SK-N-SH (cell line): ENCODE measurements around the gene VPS8. TPM values are rescaled to one million over a fixed set of nuclear protein-coding genes. Genes with fewer than 3 reads are reported as not detected.

Source experiments
- CTCF ChIA-PET: fragments of 300-600, 350-600 bp; formaldehyde crosslinking; extraction: SDS; loops from one replicate; lab custom pipeline; 2021; lab: Yijun Ruan, JAX
- POLR2A ChIA-PET: fragments of 350-600 bp; sonication (Branson Sonifier 250); formaldehyde crosslinking; extraction: SDS; loops from one replicate; lab custom pipeline; 2020; ENCODE audit warnings: antibody characterized with exemption, inconsistent platforms; lab: Yijun Ruan, JAX
- DNase-seq: peaks from one replicate; pipeline ENCODE4 v3.0.0; 2012
- H2AFZ ChIP-seq: fragments of 200-600 bp; sonication (generic); 2 replicates; pipeline ENCODE4 v1.8.1; 2016; ENCODE audit warnings: antibody characterized with exemption, mild to moderate bottlenecking, low read depth
- H3F3A ChIP-seq: fragments of 200-600 bp; sonication (generic); replicated peaks from 2 replicates; pipeline ENCODE3; 2016; ENCODE audit warnings: antibody characterized with exemption, mild to moderate bottlenecking; ENCODE audit not compliant: insufficient read depth
- H3K27ac ChIP-seq, 2 experiments: fragments of 200-500 bp in 1 of 2; fragments of 200-600 bp in 1 of 2; sonication (Bioruptor generic) in 1 of 2; sonication (generic), shearing (Covaris generic) in 1 of 2; 2 replicates each; pipeline versions ENCODE4 v1.5.1 to v1.6.1; 2014 to 2016; ENCODE audit warnings: low read depth in 2 of 2, inconsistent platforms in 1 of 2, low read length in 1 of 2, mild to moderate bottlenecking in 1 of 2, mixed read lengths in 1 of 2
- H3K27me3 ChIP-seq: fragments of 200-600 bp; sonication (generic), shearing (Covaris generic); 2 replicates; pipeline ENCODE4 v1.6.1; 2016; ENCODE audit warnings: mixed run types; ENCODE audit not compliant: insufficient read depth
- H3K36me3 ChIP-seq, 2 experiments: fragments of 200-500 bp in 1 of 2; fragments of 200-600 bp in 1 of 2; sonication (Bioruptor generic) in 1 of 2; sonication (generic) in 1 of 2; replicated peaks in 1 of 2; 2 replicates each; pipeline versions ENCODE3 to v1.5.1; 2014 to 2016; ENCODE audit warnings: low read length in 1 of 2, mild to moderate bottlenecking in 1 of 2; ENCODE audit not compliant: insufficient read depth in 2 of 2, control insufficient read depth in 1 of 2
- H3K4me1 ChIP-seq, 2 experiments: fragments of 200-500 bp in 1 of 2; fragments of 200-600 bp in 1 of 2; sonication (Bioruptor generic) in 1 of 2; sonication (generic), shearing (Covaris generic) in 1 of 2; 2 replicates each; pipeline versions ENCODE4 v1.5.1 to v1.6.1; 2014 to 2016; ENCODE audit warnings: low read depth in 1 of 2, low read length in 1 of 2, mixed run types in 1 of 2; ENCODE audit not compliant: insufficient read depth in 2 of 2, control insufficient read depth in 1 of 2
- H3K4me2 ChIP-seq: fragments of 200-600 bp; sonication (generic), shearing (Covaris generic); 2 replicates; pipeline ENCODE4 v1.6.1; 2017; ENCODE audit warnings: mixed run types
- H3K4me3 ChIP-seq, 2 experiments: fragments of 200-500 bp in 1 of 2; fragments of 200-600 bp in 1 of 2; sonication (Bioruptor generic) in 1 of 2; sonication (generic), shearing (Covaris generic) in 1 of 2; 2 replicates each; pipeline versions ENCODE4 v1.5.1 to v1.8.1; 2014 to 2016; ENCODE audit warnings: low read depth in 2 of 2, inconsistent platforms in 1 of 2, low read length in 1 of 2, mild to moderate bottlenecking in 1 of 2, mixed read lengths in 1 of 2, moderate library complexity in 1 of 2
- H3K79me2 ChIP-seq: fragments of 200-600 bp; sonication (generic); 2 replicates; pipeline ENCODE4 v1.8.1; 2017; ENCODE audit warnings: mild to moderate bottlenecking; ENCODE audit not compliant: insufficient read depth
- H3K9ac ChIP-seq: fragments of 200-600 bp; sonication (generic); 2 replicates; pipeline ENCODE4 v1.6.1; 2017; ENCODE audit warnings: mixed run types
- H3K9me2 ChIP-seq: fragments of 200-600 bp; sonication (generic); 2 replicates; pipeline ENCODE4 v1.6.1; 2017; ENCODE audit warnings: mixed run types
- H3K9me3 ChIP-seq: fragments of 200-600 bp; sonication (generic); 2 replicates; pipeline ENCODE4 v1.6.1; 2017; ENCODE audit warnings: mixed run types, mild to moderate bottlenecking, moderate library complexity
- H4K20me1 ChIP-seq: fragments of 200-600 bp; sonication (generic); 2 replicates; pipeline ENCODE4 v1.6.1; 2017; ENCODE audit warnings: mild to moderate bottlenecking, mixed run types; ENCODE audit not compliant: insufficient read depth
- EP300 ChIP-seq, 2 experiments: IDR thresholded peaks; 2 replicates each; pipeline versions ENCODE4 v1.4.0 to v1.6.1; 2012; ENCODE audit warnings: borderline replicate concordance in 1 of 2, low read depth in 1 of 2, low read length in 1 of 2
- FOXJ3 ChIP-seq: sonication (generic); formaldehyde crosslinking; IDR thresholded peaks from 2 replicates; pipeline ENCODE4 v1.5.1; 2020; ENCODE audit warnings: mild to moderate bottlenecking, missing genetic modification reagents
- FOXM1 ChIP-seq: IDR thresholded peaks from 2 replicates; pipeline ENCODE4 v1.4.0; 2012; ENCODE audit warnings: low read depth, mild to moderate bottlenecking
- GABPA ChIP-seq: IDR thresholded peaks from 2 replicates; pipeline ENCODE4 v1.4.0; 2012; ENCODE audit warnings: low read depth, mild to moderate bottlenecking
- GATA2 ChIP-seq: sonication (generic); formaldehyde crosslinking; IDR thresholded peaks from 2 replicates; pipeline ENCODE4 v1.5.0; 2020; ENCODE audit warnings: mild to moderate bottlenecking, missing genetic modification reagents
- IRF3 ChIP-seq: fragments of 150-350 bp; IDR thresholded peaks from 2 replicates; pipeline ENCODE4 v1.6.1; 2016; ENCODE audit warnings: mild to moderate bottlenecking, low read depth, low read length
- NFIC ChIP-seq: IDR thresholded peaks from 2 replicates; pipeline ENCODE4 v1.4.0; 2012; ENCODE audit warnings: borderline replicate concordance
- NRF1 ChIP-seq: IDR thresholded peaks from 2 replicates; pipeline ENCODE4 v1.6.1; 2012; ENCODE audit warnings: low read depth, mild to moderate bottlenecking, low read length
- RAD21 ChIP-seq: IDR thresholded peaks from 2 replicates; pipeline ENCODE4 v1.6.1; 2012; ENCODE audit warnings: mild to moderate bottlenecking, low read length
- RCOR1 ChIP-seq: fragments of 150-350 bp; IDR thresholded peaks from 2 replicates; pipeline ENCODE4 v1.6.1; 2017; ENCODE audit warnings: antibody characterized with exemption, low read length
- SIN3A ChIP-seq: IDR thresholded peaks from 2 replicates; pipeline ENCODE4 v1.6.1; 2012; ENCODE audit warnings: low read depth, mild to moderate bottlenecking, low read length, moderate library complexity, borderline replicate concordance
- SMC3 ChIP-seq: IDR thresholded peaks from 2 replicates; pipeline ENCODE4 v1.6.1; 2012; ENCODE audit warnings: low read depth, low read length, improper control_type of control experiment
- TAF1 ChIP-seq: IDR thresholded peaks from 2 replicates; pipeline ENCODE4 v1.6.1; 2012; ENCODE audit warnings: low read depth, mild to moderate bottlenecking, low read length, moderate library complexity, borderline replicate concordance
- TEAD4 ChIP-seq: IDR thresholded peaks from 2 replicates; pipeline ENCODE4 v1.4.0; 2012; ENCODE audit warnings: mild to moderate bottlenecking, borderline replicate concordance; ENCODE audit not compliant: insufficient read depth
- USF2 ChIP-seq: fragments of 150-350 bp; IDR thresholded peaks from 2 replicates; pipeline ENCODE4 v1.6.1; 2017; ENCODE audit warnings: antibody characterized with exemption, low read length, low read depth, borderline replicate concordance
- YY1 ChIP-seq: IDR thresholded peaks from 2 replicates; pipeline ENCODE4 v1.4.0; 2012; ENCODE audit warnings: low read depth, mild to moderate bottlenecking
- ZBTB33 ChIP-seq: IDR thresholded peaks from 2 replicates; pipeline ENCODE4 v1.4.0; 2012; ENCODE audit warnings: low read depth, borderline replicate concordance
- WGBS: methylation state at CpG from one replicate; pipeline ENCODE4 v1.1.6; 2017; ENCODE audit warnings: low lambda C conversion rate; 5-methylcytosine and 5-hydroxymethylcytosine counted together
- polyA plus RNA-seq, 3 experiments: library from polyadenylated mRNA; depleted of rRNA; stranded (reverse); fragments of >200 nt; gene quantifications; 2 replicates each; pipeline ENCODE4 v1.2.3, GENCODE V29; 2012
- TF ChIP-seq, protein P1 (sequence below): fragments of 200-600 bp; sonication (generic); IDR thresholded peaks from 2 replicates; pipeline ENCODE4 v1.6.1; 2017; ENCODE audit warnings: antibody characterized with exemption, mild to moderate bottlenecking, moderate library complexity

Gene VPS8
- polyA plus RNA-seq, 1 of the 3 experiments (the other 2 are of a cell fraction) = 12.8 TPM

DNA sequence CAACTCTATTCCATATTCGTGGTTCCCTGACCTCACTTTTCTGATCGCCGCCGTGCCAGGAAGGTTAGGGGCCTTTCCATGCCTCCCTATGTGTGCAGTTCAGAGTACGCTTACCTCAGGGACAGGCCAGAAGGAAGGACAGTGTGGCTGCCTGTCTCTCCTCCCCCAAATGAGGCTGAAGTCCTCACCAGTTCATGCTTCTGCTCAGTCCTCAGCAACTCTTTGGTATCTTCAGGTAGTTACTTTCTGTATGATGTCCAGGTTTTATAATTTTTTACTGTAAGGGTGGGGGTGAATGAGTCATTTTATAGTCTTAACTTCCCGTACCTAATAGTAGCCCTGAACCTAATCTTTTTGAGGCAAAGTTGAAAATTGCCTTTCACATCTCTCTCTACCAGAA lies 98.7 kb downstream of the VPS8 start:
- H3K9me3 ChIP-seq = no peaks in the 10 kb centered on the region
- TF ChIP-seq TEAD4 (no peak), GABPA (no peak), YY1 (no peak), USF2 (no peak), NRF1 (no peak), FOXM1 (no peak), EP300 (IDR thresholded peaks at IDR 0.05; ENCODE audit: borderline replicate concordance in 1 of 2, low read depth in 1 of 2, low read length in 1 of 2) (no peak), IRF3 (no peak), TAF1 (no peak), ZBTB33 (no peak), FOXJ3 (CRISPR knock-in tag) (no peak), GATA2 (CRISPR knock-in tag) (no peak), NFIC (no peak), SMC3 (no peak), RCOR1 (no peak), SIN3A (no peak), RAD21 (no peak)
- TF ChIP-seq, protein P1, sequence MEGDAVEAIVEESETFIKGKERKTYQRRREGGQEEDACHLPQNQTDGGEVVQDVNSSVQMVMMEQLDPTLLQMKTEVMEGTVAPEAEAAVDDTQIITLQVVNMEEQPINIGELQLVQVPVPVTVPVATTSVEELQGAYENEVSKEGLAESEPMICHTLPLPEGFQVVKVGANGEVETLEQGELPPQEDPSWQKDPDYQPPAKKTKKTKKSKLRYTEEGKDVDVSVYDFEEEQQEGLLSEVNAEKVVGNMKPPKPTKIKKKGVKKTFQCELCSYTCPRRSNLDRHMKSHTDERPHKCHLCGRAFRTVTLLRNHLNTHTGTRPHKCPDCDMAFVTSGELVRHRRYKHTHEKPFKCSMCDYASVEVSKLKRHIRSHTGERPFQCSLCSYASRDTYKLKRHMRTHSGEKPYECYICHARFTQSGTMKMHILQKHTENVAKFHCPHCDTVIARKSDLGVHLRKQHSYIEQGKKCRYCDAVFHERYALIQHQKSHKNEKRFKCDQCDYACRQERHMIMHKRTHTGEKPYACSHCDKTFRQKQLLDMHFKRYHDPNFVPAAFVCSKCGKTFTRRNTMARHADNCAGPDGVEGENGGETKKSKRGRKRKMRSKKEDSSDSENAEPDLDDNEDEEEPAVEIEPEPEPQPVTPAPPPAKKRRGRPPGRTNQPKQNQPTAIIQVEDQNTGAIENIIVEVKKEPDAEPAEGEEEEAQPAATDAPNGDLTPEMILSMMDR = no peak
- TF ChIP-seq, all 33 proteins: peak for 0
- Histone ChIP-seq H3K27ac (no peak overlapping the region), H3K4me1 (no peaks in the 10 kb centered on the region), H3K4me3 (no peak overlapping the region), H3K9ac (no peak overlapping the region), H3K36me3 (peaks cover 4 to 19% of the 10 kb centered on the region in 2 experiments), H3F3A (no peaks in the 10 kb centered on the region), H3K27me3 (no peaks in the 10 kb centered on the region), H2AFZ (no peak overlapping the region), H3K79me2 (no peaks in the 10 kb centered on the region), H3K4me2 (no peak overlapping the region), H4K20me1 (no peaks in the 10 kb centered on the region), H3K9me2 (no peaks in the 10 kb centered on the region)
- DNase-seq = no peak
- ChIA-PET CTCF (no interaction called here), POLR2A (no interaction called here)
- WGBS = 94% methylated on average over 6 of the region's 6 CpGs
